ENCODE measurements around the gene SOX18. TPM values are rescaled to one million over a fixed set of nuclear protein-coding genes. Genes with fewer than 3 reads are reported as not detected.

Gene SOX18
- total and polyA plus RNA-seq, 2 of the 13 experiments (the other 11 are each of a cell fraction or from before 2014, with no cell fraction given) = 1.6 to 1.9 TPM

GRCh38 chr20:64051561-64052325, 2.3 kb upstream of the SOX18 start (continued):
- TF ChIP-seq ZNF318 (CRISPR knock-in tag; IDR thresholded peaks at IDR 0.05) (no peak), ZNF552 (CRISPR knock-in tag; IDR thresholded peaks at IDR 0.05; ENCODE audit: borderline replicate concordance) (no peak), RNF2 (conservative IDR thresholded peaks at IDR 0.05; ENCODE audit: low read depth) (no peak), SRSF1 (optimal IDR thresholded peaks at IDR 0.05; ENCODE audit: low read depth, low read length) (no peak), KAT7 (CRISPR knock-in tag; IDR thresholded peaks at IDR 0.05; ENCODE audit: borderline replicate concordance) (no peak), PRPF4 (IDR thresholded peaks at IDR 0.05; ENCODE audit: low read depth, low read length, poor library complexity, severe bottlenecking) (no peak), ZNF780A (CRISPR knock-in tag; IDR thresholded peaks at IDR 0.05) (no peak), ZNF644 (CRISPR knock-in tag; IDR thresholded peaks at IDR 0.05; ENCODE audit: low read depth) (no peak), ZNF615 (CRISPR knock-in tag; IDR thresholded peaks at IDR 0.05; ENCODE audit: borderline replicate concordance) (no peak), THAP9 (CRISPR knock-in tag; IDR thresholded peaks at IDR 0.05; ENCODE audit: borderline replicate concordance) (no peak), ZNF264 (CRISPR knock-in tag; IDR thresholded peaks at IDR 0.05) (no peak), MNT (IDR thresholded peaks at IDR 0.05) (no peak), HNRNPLL (IDR thresholded peaks at IDR 0.05; ENCODE audit: low read depth, low read length, poor library complexity, severe bottlenecking) (no peak), PREB (CRISPR knock-in tag; IDR thresholded peaks at IDR 0.05) (0 out of 2 replicates have a peak, but pooled peaks have one; percentile 7)

All from HepG2 (cell line).